ENCODE results near the gene GLI3.

The GLI3 gene

GRCh38 chr7:42026622-42027197, 210.3 kb downstream of the GLI3 start:
- DNase-seq (ENCODE audit: low spot score), result no peak
- H3K27ac ChIP-seq, result no peak overlapping the region
- TF ChIP-seq CTCF (IDR thresholded peaks at IDR 0.05), result no peak
- no peak overlapping the region for H3K4me3 ChIP-seq

DNA sequence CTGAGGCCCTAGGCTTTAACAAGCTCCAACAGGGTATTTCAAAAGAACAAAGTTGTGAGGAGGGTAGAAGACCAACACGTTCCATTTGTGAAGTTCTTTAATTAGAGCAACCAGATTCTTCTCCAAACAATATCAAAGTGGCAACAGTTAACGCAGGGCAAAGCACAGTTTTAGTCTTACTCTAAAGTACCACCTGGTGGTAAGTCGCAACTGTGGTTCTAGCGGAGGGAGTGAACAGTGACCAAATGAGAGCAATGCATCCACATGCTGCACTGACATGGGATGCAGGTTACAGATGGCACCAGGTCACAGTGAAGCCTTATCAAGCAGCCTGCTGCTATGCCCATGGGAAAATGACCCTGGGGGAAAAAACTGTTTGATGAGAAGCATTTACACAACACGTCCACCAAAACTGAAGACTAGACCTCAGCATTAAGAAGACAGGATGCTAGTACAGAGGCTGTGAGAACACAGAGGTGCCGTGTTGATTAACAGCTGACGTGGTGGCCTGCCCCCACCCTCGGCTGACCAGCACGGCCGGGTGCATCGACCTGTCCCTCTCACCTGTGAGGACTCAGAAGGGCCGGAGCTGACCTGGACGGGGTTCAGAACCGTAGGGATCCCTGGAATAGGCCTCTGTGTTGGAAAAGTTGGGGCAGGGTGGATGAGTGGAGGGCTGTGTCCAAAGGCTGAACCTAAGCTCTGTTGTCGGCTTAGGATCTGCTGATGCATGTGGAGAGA, 211.2 kb downstream of the GLI3 start:
- Histone ChIP-seq H3K4me3 (no peak overlapping the region), H3K27ac (no peak overlapping the region)
- TF ChIP-seq CTCF (IDR thresholded peaks at IDR 0.05), result no peak
- no peak for DNase-seq (ENCODE audit: low spot score)

GRCh38 chr7:42024537-42024936, 212.5 kb downstream of the GLI3 start:
- no peak for TF ChIP-seq CTCF (IDR thresholded peaks at IDR 0.05)
- DNase-seq (ENCODE audit: low spot score), result no peak
- Histone ChIP-seq H3K4me3 (no peak overlapping the region), H3K27ac (no peak overlapping the region)

DNA sequence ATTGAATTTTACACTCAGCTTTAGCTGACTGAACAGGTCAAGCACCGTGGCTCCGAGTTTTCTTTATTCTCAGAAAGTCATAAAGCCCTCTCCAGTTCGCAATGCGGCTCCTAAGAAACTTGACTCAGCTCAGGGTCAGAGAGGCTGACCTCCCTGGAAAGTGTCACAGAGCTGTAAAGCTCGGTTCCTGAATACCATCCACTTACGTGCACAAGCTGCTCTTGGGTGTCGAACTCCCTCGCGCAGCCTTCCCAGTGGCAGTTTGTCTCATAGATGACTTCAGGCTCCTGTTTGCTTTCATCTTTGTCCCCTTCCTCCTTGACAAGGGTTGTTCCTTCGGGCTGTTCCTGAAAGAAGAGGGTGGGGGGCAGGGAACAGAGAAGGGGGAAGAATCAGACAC, 213.7 kb downstream of the GLI3 start:
- TF ChIP-seq CTCF (IDR thresholded peaks at IDR 0.05), result no peak
- no peak overlapping the region for H3K27ac ChIP-seq
- no peak overlapping the region for H3K4me3 ChIP-seq
- DNase-seq (ENCODE audit: low spot score), result no peak

GRCh38 chr7:42022791-42023190, 214.2 kb downstream of the GLI3 start:
- no peak for DNase-seq (ENCODE audit: low spot score)
- H3K4me3 ChIP-seq, result no peak overlapping the region
- no peak overlapping the region for H3K27ac ChIP-seq
- TF ChIP-seq CTCF (IDR thresholded peaks at IDR 0.05), result no peak

GRCh38 chr7:42022056-42022455, 215.0 kb downstream of the GLI3 start:
- no peak for TF ChIP-seq CTCF (IDR thresholded peaks at IDR 0.05)
- Histone ChIP-seq H3K27ac (no peak overlapping the region), H3K4me3 (no peak overlapping the region)
- DNase-seq (ENCODE audit: low spot score), result no peak

GRCh38 chr7:42021631-42022030, 215.4 kb downstream of the GLI3 start:
- no peak overlapping the region for H3K4me3 ChIP-seq
- no peak overlapping the region for H3K27ac ChIP-seq
- no peak for TF ChIP-seq CTCF (IDR thresholded peaks at IDR 0.05)
- no peak for DNase-seq (ENCODE audit: low spot score)

All from coronary artery (tissue), 2 donors.